ENCODE results near the gene PTCH2.
"Not testable (repeated sequence)": the region's sequence is repeated elsewhere in the genome, so short reads cannot be mapped to it uniquely, and the experiment has no call there.

The PTCH2 gene

DNA sequence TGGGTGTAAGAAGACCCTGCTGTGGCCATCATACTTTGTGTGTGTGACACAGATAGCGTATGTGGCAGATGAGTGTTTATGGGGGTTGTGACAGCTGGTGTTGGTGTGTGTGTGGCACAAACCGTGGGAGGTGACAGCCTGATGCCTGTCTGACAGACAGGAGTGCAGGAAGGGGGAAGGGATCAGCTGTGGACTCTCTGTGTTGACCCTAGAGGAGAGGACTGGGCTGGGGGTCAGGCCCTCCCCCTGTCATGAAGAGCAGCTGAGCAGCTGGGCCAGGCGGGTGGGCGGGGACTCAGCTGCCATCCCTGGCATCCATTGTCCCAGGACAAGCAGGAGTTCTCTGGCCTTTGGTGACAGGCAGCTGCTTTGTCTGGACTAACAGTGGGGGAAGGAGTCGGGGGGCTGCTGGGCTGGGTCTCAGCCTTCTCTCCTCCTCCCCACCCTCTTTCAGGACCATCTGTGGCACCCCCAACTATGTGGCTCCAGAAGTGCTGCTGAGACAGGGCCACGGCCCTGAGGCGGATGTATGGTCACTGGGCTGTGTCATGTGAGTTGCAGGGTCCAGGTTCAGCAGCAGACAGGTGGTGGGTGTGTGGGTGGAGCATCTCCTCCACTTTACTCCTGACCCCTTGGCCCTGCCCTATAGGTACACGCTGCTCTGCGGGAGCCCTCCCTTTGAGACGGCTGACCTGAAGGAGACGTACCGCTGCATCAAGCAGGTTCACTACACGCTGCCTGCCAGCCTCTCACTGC lies 40.6 kb downstream of the PTCH2 start:
- DNase-seq = no peak

DNA sequence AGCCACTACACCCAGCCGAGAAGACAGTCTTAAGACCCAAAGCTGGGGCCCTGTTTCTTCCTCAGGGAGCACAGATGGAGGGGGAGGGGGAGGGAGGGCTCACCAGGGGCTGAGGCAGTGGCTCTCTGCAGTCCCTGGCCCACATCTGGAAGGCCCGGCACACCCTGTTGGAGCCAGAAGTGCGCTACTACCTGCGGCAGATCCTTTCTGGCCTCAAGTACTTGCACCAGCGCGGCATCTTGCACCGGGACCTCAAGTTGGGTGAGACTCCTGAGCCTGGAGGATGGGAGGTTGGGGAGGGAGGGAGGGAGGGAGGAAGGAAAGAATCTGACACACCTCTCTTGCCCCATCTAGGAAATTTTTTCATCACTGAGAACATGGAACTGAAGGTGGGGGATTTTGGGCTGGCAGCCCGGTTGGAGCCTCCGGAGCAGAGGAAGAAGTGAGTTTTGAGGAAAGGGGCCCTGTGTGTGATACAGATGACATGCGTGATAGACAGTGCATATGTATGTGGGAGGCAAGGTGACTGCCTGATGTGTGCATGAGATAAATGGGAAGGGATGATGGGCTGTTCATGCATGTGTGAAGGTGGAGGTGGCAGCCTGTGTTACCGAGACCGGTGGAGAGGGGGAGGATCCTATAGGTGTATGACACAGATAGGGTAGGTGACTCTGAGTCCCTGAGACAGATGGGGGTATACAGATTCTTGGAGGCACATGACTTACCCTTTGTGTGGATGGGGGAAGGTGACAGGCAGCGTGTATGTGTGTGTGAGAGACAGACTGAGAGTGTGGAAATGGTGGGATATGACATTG lies 41.4 kb downstream of the PTCH2 start:
- no peak for DNase-seq

- DNase-seq = peak; percentile 95
Measured at GRCh38 chr1:44799770-44800584, 43.1 kb downstream of the PTCH2 start, which contains the start of gene PLK3. TSS of gene PLK3 (plus strand) at chr1:44800377. CDS start at chr1:44800464, 87 bp downstream.

- DNase-seq = no peak
Measured at GRCh38 chr1:44798481-44799365, 44.3 kb downstream of the PTCH2 start.

GRCh38 chr1:44797886-44798285 lies 45.2 kb downstream of the PTCH2 start:
- DNase-seq = not testable (repeated sequence)

DNA sequence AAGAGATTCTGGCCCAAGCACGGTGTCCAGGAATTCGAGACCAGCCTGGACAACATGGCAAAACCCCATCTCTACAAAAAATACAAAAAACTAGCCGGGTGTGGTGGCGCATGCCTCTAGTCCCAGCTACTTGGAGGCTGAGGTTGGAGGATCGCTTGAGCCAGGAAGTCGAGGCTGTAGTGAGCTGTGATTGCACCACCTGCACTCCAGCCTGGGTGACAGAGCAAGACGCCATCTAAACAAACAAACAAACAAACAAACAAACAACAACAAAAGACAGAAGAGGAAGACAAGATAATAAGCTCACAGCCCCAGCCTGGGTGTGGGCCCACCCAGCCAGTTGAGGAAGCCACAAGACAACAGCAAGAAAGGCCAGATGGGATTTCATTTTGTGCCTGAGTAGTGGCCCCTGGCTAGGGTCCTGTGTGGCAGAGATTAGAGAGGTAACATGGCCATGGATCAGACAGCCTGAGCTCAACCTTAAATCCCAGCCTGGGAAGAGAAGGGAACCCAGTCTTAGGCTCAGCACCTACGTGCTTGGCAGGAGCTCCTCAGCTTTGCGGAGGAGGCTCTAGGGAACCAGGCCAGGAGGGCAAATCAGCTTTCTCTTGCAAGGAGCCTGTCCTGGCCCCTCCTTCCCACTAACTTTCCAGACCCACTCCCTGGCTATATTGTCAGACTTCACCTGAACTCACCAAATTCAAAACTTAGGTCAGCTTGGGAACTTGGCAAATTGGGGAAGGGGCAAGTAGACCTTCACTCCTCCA lies 50.1 kb downstream of the PTCH2 start:
- no peak for DNase-seq

- DNase-seq = no peak
Measured at GRCh38 chr1:44790968-44791801, 51.9 kb downstream of the PTCH2 start.

GRCh38 chr1:44788120-44788860 lies 54.8 kb downstream of the PTCH2 start, which contains the start of gene BEST4:
TSS of gene BEST4 (minus strand) at chr1:44788170. CDS start at chr1:44787705, 465 bp downstream.
- no peak for DNase-seq

GRCh38 chr1:44787506-44787905 lies 55.5 kb downstream of the PTCH2 start:
- no peak for DNase-seq

- no peak for DNase-seq
Measured at GRCh38 chr1:44786841-44787426, 56.1 kb downstream of the PTCH2 start.

GRCh38 chr1:44786138-44786840 lies 56.8 kb downstream of the PTCH2 start:
- peak; percentile 46 for DNase-seq

- DNase-seq = no peak
Measured at GRCh38 chr1:44785501-44786137, 57.4 kb downstream of the PTCH2 start.

DNA sequence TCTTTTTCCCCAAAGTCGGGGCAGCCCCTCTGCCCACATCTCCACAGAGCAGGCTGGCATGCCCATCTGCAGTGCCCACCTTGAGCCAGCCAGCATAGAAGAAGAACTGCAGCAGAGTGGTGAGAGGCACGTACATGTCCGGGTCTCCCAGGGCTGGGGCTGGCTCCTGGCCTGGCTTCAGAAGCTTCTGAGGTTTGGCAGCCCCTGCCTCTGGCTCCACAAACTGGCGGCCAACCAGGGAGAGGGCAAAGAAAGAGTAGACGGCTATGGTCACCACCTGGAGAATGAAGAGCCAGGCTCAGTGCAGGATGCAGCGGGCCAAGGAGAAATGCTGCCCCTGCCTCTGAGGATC lies 58.0 kb downstream of the PTCH2 start:
- DNase-seq = no peak

GRCh38 chr1:44784094-44785028 lies 58.7 kb downstream of the PTCH2 start:
- DNase-seq = no peak

- DNase-seq = no peak
Measured at GRCh38 chr1:44783697-44784093, 59.4 kb downstream of the PTCH2 start.

DNA sequence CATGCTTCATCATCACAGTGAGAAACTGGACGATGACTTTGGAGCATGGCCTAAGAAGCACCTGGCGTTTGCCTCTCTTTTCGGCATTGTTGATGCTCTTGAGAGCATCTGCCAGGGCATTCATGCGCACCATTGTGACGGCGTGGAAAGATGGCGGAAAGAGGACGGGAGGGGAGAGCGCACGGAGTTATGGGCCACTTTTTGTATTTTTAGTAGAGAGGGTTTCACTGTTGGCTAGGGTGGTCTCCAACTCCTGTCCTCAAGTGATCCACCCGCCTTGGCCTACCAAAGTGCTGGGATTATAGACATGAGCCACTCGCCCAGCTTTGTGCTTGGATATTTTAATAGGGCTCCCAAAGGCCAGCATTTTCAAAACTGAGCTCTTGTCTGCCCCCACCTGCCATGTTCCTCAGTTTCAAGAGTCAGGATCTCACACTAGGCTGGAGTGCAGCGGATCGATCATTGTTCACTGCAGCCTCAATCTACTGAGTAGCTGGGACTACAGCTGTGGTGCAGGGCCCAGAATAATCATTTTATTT lies 62.4 kb downstream of the PTCH2 start:
- peak; percentile 26 for DNase-seq
